GM23338 (cell line): ENCODE measurements around the gene OBSCN. TPM values are rescaled to one million over a fixed set of nuclear protein-coding genes. Genes with fewer than 3 reads are reported as not detected.

Source experiments
- ATAC-seq: fragments of 200-7000 bp; cut with Tn5 transposase; 3 replicates; pipeline ENCODE4 v1.9.1; 2020
- DNase-seq: peaks from one replicate; pipeline ENCODE4 v3.0.0-alpha.2; 2015; ENCODE audit warnings: low spot score
- H2AFZ ChIP-seq: fragments of 200-600 bp; sonication (generic); 2 replicates; pipeline ENCODE4 v1.8.0; 2016; ENCODE audit warnings: antibody characterized with exemption, mild to moderate bottlenecking, moderate library complexity
- H3F3A ChIP-seq: fragments of 200-600 bp; sonication (generic); replicated peaks from 2 replicates; pipeline ENCODE4 v1.8.0; 2017; ENCODE audit warnings: antibody characterized with exemption, mixed run types, low read depth
- H3K27ac ChIP-seq: fragments of 200-600 bp; sonication (generic); 2 replicates; pipeline ENCODE4 v1.6.1; 2016; ENCODE audit warnings: low read depth
- H3K27me3 ChIP-seq: fragments of 200-600 bp; sonication (generic); 2 replicates; pipeline ENCODE4 v1.8.0; 2016; ENCODE audit warnings: mild to moderate bottlenecking, mixed run types, moderate library complexity; ENCODE audit not compliant: insufficient read depth
- H3K36me3 ChIP-seq: fragments of 200-600 bp; sonication (generic); 2 replicates; pipeline ENCODE4 v1.8.0; 2016; ENCODE audit warnings: mild to moderate bottlenecking; ENCODE audit not compliant: insufficient read depth
- H3K4me1 ChIP-seq: fragments of 200-600 bp; sonication (generic); 2 replicates; pipeline ENCODE4 v1.8.0; 2016; ENCODE audit warnings: mild to moderate bottlenecking, moderate library complexity; ENCODE audit not compliant: insufficient read depth
- H3K4me2 ChIP-seq: fragments of 200-600 bp; sonication (generic); 2 replicates; pipeline ENCODE4 v1.7.1; 2017; ENCODE audit warnings: mixed run types
- H3K4me3 ChIP-seq: fragments of 200-600 bp; sonication (generic); 2 replicates; pipeline ENCODE4 v1.6.1; 2016; ENCODE audit warnings: mixed run types
- H3K79me2 ChIP-seq: fragments of 200-600 bp; sonication (generic); replicated peaks from 2 replicates; pipeline ENCODE4 v1.8.0; 2017; ENCODE audit warnings: mild to moderate bottlenecking; ENCODE audit not compliant: insufficient read depth
- H3K9me2 ChIP-seq: fragments of 200-600 bp; sonication (generic); 2 replicates; pipeline ENCODE4 v1.8.0; 2017; ENCODE audit not compliant: insufficient read depth
- H4K20me1 ChIP-seq: fragments of 200-600 bp; sonication (generic); replicated peaks from 2 replicates; pipeline ENCODE4 v1.8.0; 2017; ENCODE audit warnings: mild to moderate bottlenecking; ENCODE audit not compliant: insufficient read depth
- H3K27ac Mint-ChIP-seq: 2 replicates; pipeline ENCODE4 v1.8.0; 2020; ENCODE audit warnings: inconsistent platforms, mild to moderate bottlenecking, moderate library complexity, mixed read lengths
- H3K27me3 Mint-ChIP-seq: 3 replicates; pipeline ENCODE4 v1.8.0; 2022; ENCODE audit warnings: low read depth, mild to moderate bottlenecking, moderate library complexity, mixed read lengths, inconsistent platforms; ENCODE audit not compliant: insufficient read depth, poor library complexity
- H3K36me3 Mint-ChIP-seq: 3 replicates; pipeline ENCODE4 v1.8.0; 2021; ENCODE audit warnings: low read depth, mild to moderate bottlenecking, inconsistent platforms, moderate library complexity, mixed read lengths
- H3K4me1 Mint-ChIP-seq: 3 replicates; pipeline ENCODE4 v1.8.0; 2020; ENCODE audit warnings: mild to moderate bottlenecking, inconsistent platforms, mixed read lengths
- H3K4me3 Mint-ChIP-seq: 3 replicates; pipeline ENCODE4 v1.8.0; 2021; ENCODE audit warnings: moderate library complexity, mild to moderate bottlenecking, inconsistent platforms, mixed read lengths
- H3K9me3 Mint-ChIP-seq: 3 replicates; pipeline ENCODE4 v1.8.0; 2020; ENCODE audit warnings: moderate library complexity, mild to moderate bottlenecking, inconsistent platforms, mixed read lengths
- CREB1 ChIP-seq: fragments of 250-450 bp; sonication (Bioruptor Pico); IDR thresholded peaks from 2 replicates; pipeline ENCODE4 v1.5.0; 2020; ENCODE audit warnings: low read depth, mild to moderate bottlenecking, moderate library complexity
- CTCF ChIP-seq, 2 experiments: fragments of 200-600 bp in 1 of 2; sonication (generic) in 1 of 2; conservative IDR thresholded peaks; 2 replicates each; pipeline versions ENCODE4 v1.5.1 to v1.6.1; 2016 to 2017; ENCODE audit warnings: antibody characterized with exemption in 2 of 2, low read depth in 2 of 2, mild to moderate bottlenecking in 2 of 2, moderate library complexity in 1 of 2
- ETS1 ChIP-seq: IDR thresholded peaks from 2 replicates; pipeline ENCODE4 v1.6.1; 2016; ENCODE audit warnings: antibody characterized with exemption
- EZH2 ChIP-seq: fragments of 200-600 bp; sonication (generic); IDR thresholded peaks from one replicate; pipeline ENCODE4 v1.8.0; 2017; ENCODE audit warnings: antibody characterized with exemption, mild to moderate bottlenecking, low read depth; ENCODE audit not compliant: unreplicated experiment
- EZH2phosphoT487 ChIP-seq: fragments of 200-600 bp; sonication (generic); IDR thresholded peaks from one replicate; pipeline ENCODE4 v1.8.1; 2018; ENCODE audit warnings: antibody characterized with exemption; ENCODE audit not compliant: unreplicated experiment
- JUNB ChIP-seq: IDR thresholded peaks from one replicate; pipeline ENCODE4 v1.6.1; 2016; ENCODE audit warnings: antibody characterized with exemption; ENCODE audit not compliant: unreplicated experiment
- NANOG ChIP-seq: IDR thresholded peaks from 2 replicates; pipeline ENCODE4 v1.6.1; 2016; ENCODE audit warnings: antibody characterized with exemption, borderline replicate concordance
- POLR2AphosphoS5 ChIP-seq: IDR thresholded peaks from 2 replicates; pipeline ENCODE4 v1.6.1; 2016; ENCODE audit warnings: antibody characterized with exemption, low read depth
- REST ChIP-seq: IDR thresholded peaks from one replicate; pipeline ENCODE4 v1.6.1; 2018; ENCODE audit warnings: antibody characterized with exemption; ENCODE audit not compliant: unreplicated experiment
- STAT1 ChIP-seq: IDR thresholded peaks from one replicate; pipeline ENCODE4 v1.6.1; 2016; ENCODE audit warnings: antibody characterized with exemption; ENCODE audit not compliant: unreplicated experiment
- ZNF114 ChIP-seq: fragments of 250-450 bp; sonication (Bioruptor Pico); IDR thresholded peaks from 2 replicates; pipeline ENCODE4 v1.5.0; 2020; ENCODE audit warnings: mild to moderate bottlenecking, moderate library complexity
- ZNF331 ChIP-seq: fragments of 250-450 bp; sonication (Bioruptor Pico); IDR thresholded peaks from 2 replicates; pipeline ENCODE4 v1.5.0; 2020; ENCODE audit warnings: low read depth, mild to moderate bottlenecking, moderate library complexity
- ZNF462 ChIP-seq: fragments of 250-450 bp; sonication (Bioruptor Pico); IDR thresholded peaks from 2 replicates; pipeline ENCODE4 v1.5.0; 2020; ENCODE audit warnings: mild to moderate bottlenecking, moderate library complexity
- polyA plus RNA-seq: library from polyadenylated mRNA; unstranded; fragments of >200 nt; fragmentation: Nextera tagmentation; extraction: Ambion mirVana; gene quantifications from 2 replicates; pipeline ENCODE4 v1.2.1, GENCODE V29; 2016
- total RNA-seq: library from RNA; depleted of rRNA; stranded (reverse); fragments of >200 nt; shearing (Covaris generic); gene quantifications from 2 replicates; pipeline ENCODE4 v1.2.3, GENCODE V29; 2014

OBSCN gene
- total and polyA plus RNA-seq, 2 experiments from 2014 or later = 8.4 to 38.5 TPM

GRCh38 chr1:228205526-228206436 is 2.1 kb upstream of the OBSCN start:
- Histone ChIP-seq H3K4me3 (no peak overlapping the region), H3K27ac (no peak overlapping the region), H3K4me2 (no peak overlapping the region), H3K9me2 (no peaks in the 10 kb centered on the region), H3K79me2 (no peaks in the 10 kb centered on the region), H3K27me3 (peaks cover 36% of the 10 kb centered on the region), H4K20me1 (no peaks in the 10 kb centered on the region), H3K36me3 (no peaks in the 10 kb centered on the region), H3K4me1 (no peaks in the 10 kb centered on the region), H3F3A (no peaks in the 10 kb centered on the region), H2AFZ (no peak overlapping the region)
- Mint-ChIP-seq H3K4me1 (peaks cover 3% of the 10 kb centered on the region; the same call in 2 of the 3 replicates), H3K27me3 (peaks cover 9% of the 10 kb centered on the region), H3K36me3 (no peaks in the 10 kb centered on the region), H3K27ac (no peak overlapping the region), H3K9me3 (no peaks in the 10 kb centered on the region; the same call in 2 of the 3 replicates), H3K4me3 (no peak overlapping the region)
- ATAC-seq = no peak
- TF ChIP-seq NANOG (no peak), ZNF462 (CRISPR knock-in tag) (no peak), EZH2phosphoT487 (no peak), POLR2AphosphoS5 (no peak), CREB1 (CRISPR knock-in tag) (no peak), CTCF (conservative IDR thresholded peaks at IDR 0.05; ENCODE audit: low read depth in 2 of 2) (no peak), JUNB (no peak), ETS1 (no peak), ZNF331 (CRISPR knock-in tag) (no peak), REST (no peak), ZNF114 (CRISPR knock-in tag) (no peak), EZH2 (no peak), STAT1 (no peak)
- DNase-seq = no peak
